ENCODE measurements around the gene M1AP. TPM values are rescaled to one million over a fixed set of nuclear protein-coding genes. Genes with fewer than 3 reads are reported as not detected.

The M1AP gene
- total and polyA plus RNA-seq, 9 of the 15 experiments (the other 6 are each of a cell fraction or from before 2014, with no cell fraction given), result 0.06 to 0.33 (median 0.11) TPM; not detected in 4

DNA sequence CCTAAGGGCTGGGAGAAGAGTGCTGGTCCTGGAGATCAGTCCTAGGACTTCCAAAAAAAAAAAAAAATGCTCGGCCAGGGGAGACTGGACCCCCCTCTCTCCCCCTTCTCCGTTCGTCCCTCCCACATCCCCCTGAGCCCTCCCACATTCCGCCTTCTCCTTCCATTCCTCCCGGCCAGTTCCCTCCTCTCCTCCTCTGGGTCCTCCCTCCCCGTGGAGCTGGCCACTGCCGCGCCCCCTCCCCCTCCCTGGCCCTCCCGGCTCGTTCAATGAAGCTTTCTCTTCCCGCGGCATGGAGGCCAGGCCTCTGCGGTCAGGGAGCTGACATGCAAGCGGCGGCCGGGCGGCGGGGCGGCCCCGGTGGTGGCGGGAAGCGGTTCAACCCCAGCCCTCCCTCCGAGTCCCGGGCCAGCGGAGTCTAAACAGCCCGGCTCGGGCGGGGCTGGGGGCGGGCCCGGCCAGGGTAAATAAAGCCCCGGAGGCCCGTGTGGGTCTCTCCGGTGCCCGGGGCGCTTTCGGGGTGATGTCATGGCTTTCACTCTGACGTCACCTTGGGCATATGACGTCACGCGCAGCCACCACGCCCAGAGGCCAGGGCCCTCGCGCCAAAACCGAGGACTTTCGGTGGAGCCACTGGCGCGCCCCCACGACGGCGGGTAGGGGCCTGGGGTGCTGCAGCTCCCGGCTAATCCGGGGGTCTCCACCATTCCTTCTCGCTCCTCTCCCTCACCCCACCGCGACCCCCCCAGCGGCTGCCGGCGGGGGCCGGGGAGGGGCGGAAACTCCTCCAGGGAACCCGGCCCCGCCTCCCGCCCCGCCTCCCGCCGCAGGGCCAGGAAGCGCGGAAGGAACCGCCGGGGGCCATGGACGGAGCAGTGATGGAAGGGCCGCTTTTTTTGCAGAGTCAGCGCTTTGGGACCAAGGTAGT lies 94.0 kb downstream of the M1AP start, which contains the start of the genes DOK1 and LOXL3 (continued):
- TF ChIP-seq, protein P1, sequence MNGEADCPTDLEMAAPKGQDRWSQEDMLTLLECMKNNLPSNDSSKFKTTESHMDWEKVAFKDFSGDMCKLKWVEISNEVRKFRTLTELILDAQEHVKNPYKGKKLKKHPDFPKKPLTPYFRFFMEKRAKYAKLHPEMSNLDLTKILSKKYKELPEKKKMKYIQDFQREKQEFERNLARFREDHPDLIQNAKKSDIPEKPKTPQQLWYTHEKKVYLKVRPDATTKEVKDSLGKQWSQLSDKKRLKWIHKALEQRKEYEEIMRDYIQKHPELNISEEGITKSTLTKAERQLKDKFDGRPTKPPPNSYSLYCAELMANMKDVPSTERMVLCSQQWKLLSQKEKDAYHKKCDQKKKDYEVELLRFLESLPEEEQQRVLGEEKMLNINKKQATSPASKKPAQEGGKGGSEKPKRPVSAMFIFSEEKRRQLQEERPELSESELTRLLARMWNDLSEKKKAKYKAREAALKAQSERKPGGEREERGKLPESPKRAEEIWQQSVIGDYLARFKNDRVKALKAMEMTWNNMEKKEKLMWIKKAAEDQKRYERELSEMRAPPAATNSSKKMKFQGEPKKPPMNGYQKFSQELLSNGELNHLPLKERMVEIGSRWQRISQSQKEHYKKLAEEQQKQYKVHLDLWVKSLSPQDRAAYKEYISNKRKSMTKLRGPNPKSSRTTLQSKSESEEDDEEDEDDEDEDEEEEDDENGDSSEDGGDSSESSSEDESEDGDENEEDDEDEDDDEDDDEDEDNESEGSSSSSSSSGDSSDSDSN (IDR thresholded peaks at IDR 0.05; ENCODE audit: borderline replicate concordance in 1 of 2, low read depth in 2 of 2, low read length in 2 of 2), result 0 out of 4 replicates have a peak, but pooled peaks of 1 of the 2 experiments have one; percentile 27
- peak; percentile 75 for TF ChIP-seq ZFX (CRISPR knock-in tag; IDR thresholded peaks at IDR 0.05)
- TF ChIP-seq MYBL2 (IDR thresholded peaks at IDR 0.05; ENCODE audit: low read depth), result no peak
- no peak for TF ChIP-seq MYBL2 (CRISPR knock-in tag; IDR thresholded peaks at IDR 0.05; ENCODE audit: borderline replicate concordance)
- TF ChIP-seq ZNF77 (CRISPR knock-in tag; IDR thresholded peaks at IDR 0.05), result no peak
- TF ChIP-seq CXXC5 (CRISPR knock-in tag; IDR thresholded peaks at IDR 0.05), result peak; percentile 47
- TF ChIP-seq EP400 (IDR thresholded peaks at IDR 0.05), result peak; percentile 74; the same call in 1 of the 2 replicates
- no peak for TF ChIP-seq NELFE (IDR thresholded peaks at IDR 0.05; ENCODE audit: insufficient read depth, insufficient read length)
- TF ChIP-seq, protein P2, sequence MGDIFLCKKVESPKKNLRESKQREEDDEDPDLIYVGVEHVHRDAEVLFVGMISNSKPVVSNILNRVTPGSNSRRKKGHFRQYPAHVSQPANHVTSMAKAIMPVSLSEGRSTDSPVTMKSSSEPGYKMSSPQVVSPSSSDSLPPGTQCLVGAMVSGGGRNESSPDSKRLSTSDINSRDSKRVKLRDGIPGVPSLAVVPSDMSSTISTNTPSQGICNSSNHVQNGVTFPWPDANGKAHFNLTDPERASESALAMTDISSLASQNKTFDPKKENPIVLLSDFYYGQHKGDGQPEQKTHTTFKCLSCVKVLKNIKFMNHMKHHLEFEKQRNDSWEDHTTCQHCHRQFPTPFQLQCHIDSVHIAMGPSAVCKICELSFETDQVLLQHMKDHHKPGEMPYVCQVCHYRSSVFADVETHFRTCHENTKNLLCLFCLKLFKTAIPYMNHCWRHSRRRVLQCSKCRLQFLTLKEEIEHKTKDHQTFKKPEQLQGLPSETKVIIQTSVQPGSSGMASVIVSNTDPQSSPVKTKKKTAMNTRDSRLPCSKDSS (IDR thresholded peaks at IDR 0.05; ENCODE audit: low read depth, partially characterized antibody), result no peak
- TF ChIP-seq NCOA2 (IDR thresholded peaks at IDR 0.05; ENCODE audit: partially characterized antibody in 2 of 2), result no peak
- peak; percentile 48 for TF ChIP-seq SMAD4 (CRISPR knock-in tag; conservative IDR thresholded peaks at IDR 0.05)
- TF ChIP-seq, protein P3, sequence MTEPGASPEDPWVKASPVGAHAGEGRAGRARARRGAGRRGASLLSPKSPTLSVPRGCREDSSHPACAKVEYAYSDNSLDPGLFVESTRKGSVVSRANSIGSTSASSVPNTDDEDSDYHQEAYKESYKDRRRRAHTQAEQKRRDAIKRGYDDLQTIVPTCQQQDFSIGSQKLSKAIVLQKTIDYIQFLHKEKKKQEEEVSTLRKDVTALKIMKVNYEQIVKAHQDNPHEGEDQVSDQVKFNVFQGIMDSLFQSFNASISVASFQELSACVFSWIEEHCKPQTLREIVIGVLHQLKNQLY (CRISPR knock-in tag; conservative IDR thresholded peaks at IDR 0.05), result no peak
- TF ChIP-seq, protein P4, sequence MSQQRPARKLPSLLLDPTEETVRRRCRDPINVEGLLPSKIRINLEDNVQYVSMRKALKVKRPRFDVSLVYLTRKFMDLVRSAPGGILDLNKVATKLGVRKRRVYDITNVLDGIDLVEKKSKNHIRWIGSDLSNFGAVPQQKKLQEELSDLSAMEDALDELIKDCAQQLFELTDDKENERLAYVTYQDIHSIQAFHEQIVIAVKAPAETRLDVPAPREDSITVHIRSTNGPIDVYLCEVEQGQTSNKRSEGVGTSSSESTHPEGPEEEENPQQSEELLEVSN (IDR thresholded peaks at IDR 0.05; ENCODE audit: borderline replicate concordance in 1 of 2, extremely low read depth in 1 of 2, insufficient read depth in 1 of 2, insufficient read length in 1 of 2, low read depth in 1 of 2, low read length in 1 of 2, poor library complexity in 1 of 2, severe bottlenecking in 1 of 2), result peak in 1 of 2 experiments; percentile 72
- no peak for TF ChIP-seq ZNF12 (CRISPR knock-in tag; IDR thresholded peaks at IDR 0.05)
- TF ChIP-seq ZNF134 (CRISPR knock-in tag; conservative IDR thresholded peaks at IDR 0.05), result no peak; the same call in 1 of the 2 replicates
- TF ChIP-seq, protein P5, sequence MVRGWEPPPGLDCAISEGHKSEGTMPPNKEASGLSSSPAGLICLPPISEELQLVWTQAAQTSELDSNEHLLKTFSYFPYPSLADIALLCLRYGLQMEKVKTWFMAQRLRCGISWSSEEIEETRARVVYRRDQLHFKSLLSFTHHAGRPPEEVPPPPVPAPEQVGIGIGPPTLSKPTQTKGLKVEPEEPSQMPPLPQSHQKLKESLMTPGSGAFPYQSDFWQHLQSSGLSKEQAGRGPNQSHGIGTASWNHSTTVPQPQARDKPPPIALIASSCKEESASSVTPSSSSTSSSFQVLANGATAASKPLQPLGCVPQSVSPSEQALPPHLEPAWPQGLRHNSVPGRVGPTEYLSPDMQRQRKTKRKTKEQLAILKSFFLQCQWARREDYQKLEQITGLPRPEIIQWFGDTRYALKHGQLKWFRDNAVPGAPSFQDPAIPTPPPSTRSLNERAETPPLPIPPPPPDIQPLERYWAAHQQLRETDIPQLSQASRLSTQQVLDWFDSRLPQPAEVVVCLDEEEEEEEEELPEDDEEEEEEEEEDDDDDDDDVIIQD (CRISPR knock-in tag; IDR thresholded peaks at IDR 0.05), result no peak
- TF ChIP-seq MTA2 (IDR thresholded peaks at IDR 0.05; ENCODE audit: low read depth), result no peak
- no peak for TF ChIP-seq ZC3H11A (IDR thresholded peaks at IDR 0.05; ENCODE audit: low read depth, low read length)
- TF ChIP-seq ZNF551 (CRISPR knock-in tag; IDR thresholded peaks at IDR 0.05), result no peak
